Mesenchymal stem cell (in vitro differentiated cells and primary cell): ENCODE results near the gene KIRREL3.

Experiments used
- DNase-seq: peaks from one replicate; pipeline ENCODE4 v3.0.0-alpha.2; 2013
- H2AFZ ChIP-seq: one replicate; pipeline ENCODE4 v1.6.1; 2013; ENCODE audit warnings: low read depth, mild to moderate bottlenecking, control low read depth, inconsistent platforms, low read length, moderate library complexity
- H2AK5ac ChIP-seq: 2 replicates; pipeline ENCODE4 v1.6.1; 2013; ENCODE audit warnings: low read length, moderate library complexity, mild to moderate bottlenecking, inconsistent platforms; ENCODE audit not compliant: severe bottlenecking
- H2BK120ac ChIP-seq: one replicate; pipeline ENCODE4 v1.6.1; 2013; ENCODE audit warnings: low read depth, mild to moderate bottlenecking, inconsistent platforms, low read length, moderate library complexity
- H2BK12ac ChIP-seq, 2 experiments: one replicate each; pipeline ENCODE4 v1.6.1; 2013; ENCODE audit warnings: inconsistent platforms in 2 of 2, low read length in 2 of 2, mild to moderate bottlenecking in 2 of 2, moderate library complexity in 2 of 2, control low read depth in 1 of 2
- H2BK15ac ChIP-seq: one replicate; pipeline ENCODE4 v1.6.1; 2013; ENCODE audit warnings: mild to moderate bottlenecking, low read depth, inconsistent platforms; ENCODE audit not compliant: poor library complexity, severe bottlenecking
- H2BK5ac ChIP-seq: 2 replicates; pipeline ENCODE4 v1.6.1; 2013; ENCODE audit warnings: low read depth, mild to moderate bottlenecking, low read length, control low read depth, inconsistent platforms; ENCODE audit not compliant: poor library complexity, severe bottlenecking
- H3K14ac ChIP-seq, 2 experiments: one replicate each; pipeline ENCODE4 v1.6.1; 2013; ENCODE audit warnings: inconsistent platforms in 2 of 2, low read length in 2 of 2, control low read depth in 1 of 2, mild to moderate bottlenecking in 1 of 2, moderate library complexity in 1 of 2
- H3K18ac ChIP-seq, 2 experiments: one replicate each; pipeline ENCODE4 v1.6.1; 2013; ENCODE audit warnings: inconsistent platforms in 2 of 2, low read length in 2 of 2, control low read depth in 1 of 2, low read depth in 1 of 2, mild to moderate bottlenecking in 1 of 2
- H3K23ac ChIP-seq, 2 experiments: one replicate each; pipeline ENCODE4 v1.6.1; 2013; ENCODE audit warnings: inconsistent platforms in 2 of 2, low read length in 2 of 2, mild to moderate bottlenecking in 2 of 2, moderate library complexity in 2 of 2, control low read depth in 1 of 2
- H3K27ac ChIP-seq: 2 replicates; pipeline ENCODE4 v1.5.1; 2013; ENCODE audit warnings: mild to moderate bottlenecking, moderate library complexity, low read length, control low read depth, inconsistent platforms; ENCODE audit not compliant: poor library complexity, severe bottlenecking
- H3K27me3 ChIP-seq, 2 experiments: 2 replicates each; pipeline versions ENCODE4 v1.6.1 to v1.7.0; 2013; ENCODE audit warnings: low read length in 2 of 2, mild to moderate bottlenecking in 2 of 2, moderate library complexity in 2 of 2, control low read depth in 1 of 2, inconsistent platforms in 1 of 2; ENCODE audit not compliant: control insufficient read depth in 1 of 2, insufficient read depth in 1 of 2
- H3K36me3 ChIP-seq, 2 experiments: 2 replicates each; pipeline versions ENCODE4 v1.6.1 to v1.7.0; 2013; ENCODE audit warnings: low read length in 2 of 2, control low read depth in 1 of 2, inconsistent platforms in 1 of 2, low read depth in 1 of 2, mild to moderate bottlenecking in 1 of 2; ENCODE audit not compliant: insufficient read depth in 2 of 2, control insufficient read depth in 1 of 2
- H3K4ac ChIP-seq, 2 experiments: one replicate each; pipeline ENCODE4 v1.6.1; 2013; ENCODE audit warnings: inconsistent platforms in 2 of 2, low read length in 2 of 2, mild to moderate bottlenecking in 2 of 2, moderate library complexity in 2 of 2, control low read depth in 1 of 2, low read depth in 1 of 2
- H3K4me1 ChIP-seq: 2 replicates; pipeline ENCODE4 v1.6.1; 2013; ENCODE audit warnings: low read depth, low read length, control low read depth; ENCODE audit not compliant: control insufficient read depth, insufficient read depth
- H3K4me2 ChIP-seq: 2 replicates; pipeline ENCODE4 v1.6.1; 2013; ENCODE audit warnings: low read length, mild to moderate bottlenecking, inconsistent platforms; ENCODE audit not compliant: poor library complexity, severe bottlenecking
- H3K4me3 ChIP-seq, 2 experiments: 2 replicates each; pipeline versions ENCODE4 v1.5.1 to v1.7.0; 2013; ENCODE audit warnings: low read length in 2 of 2, mild to moderate bottlenecking in 2 of 2, control low read depth in 1 of 2, low read depth in 1 of 2; ENCODE audit not compliant: insufficient read depth in 1 of 2
- H3K79me1 ChIP-seq: replicated peaks from 2 replicates; pipeline ENCODE4 v1.6.1; 2013; ENCODE audit warnings: mild to moderate bottlenecking, control low read depth, low read length, inconsistent platforms; ENCODE audit not compliant: poor library complexity, severe bottlenecking
- H3K9ac ChIP-seq: 2 replicates; pipeline ENCODE4 v1.7.0; 2013; ENCODE audit warnings: mild to moderate bottlenecking, low read length, moderate library complexity
- H3K9me3 ChIP-seq: 2 replicates; pipeline ENCODE4 v1.7.0; 2013; ENCODE audit warnings: mild to moderate bottlenecking, low read length; ENCODE audit not compliant: control insufficient read depth
- H4K8ac ChIP-seq: one replicate; pipeline ENCODE4 v1.6.1; 2013; ENCODE audit warnings: inconsistent platforms, mild to moderate bottlenecking, low read length, moderate library complexity
- H4K91ac ChIP-seq: one replicate; pipeline ENCODE4 v1.6.1; 2013; ENCODE audit warnings: mild to moderate bottlenecking, low read length, inconsistent platforms
- WGBS: methylation state at CpG from one replicate; pipeline ENCODE4 v1.1.7; 2013; ENCODE audit warnings: mixed read lengths; 5-methylcytosine and 5-hydroxymethylcytosine counted together

The KIRREL3 gene

DNA sequence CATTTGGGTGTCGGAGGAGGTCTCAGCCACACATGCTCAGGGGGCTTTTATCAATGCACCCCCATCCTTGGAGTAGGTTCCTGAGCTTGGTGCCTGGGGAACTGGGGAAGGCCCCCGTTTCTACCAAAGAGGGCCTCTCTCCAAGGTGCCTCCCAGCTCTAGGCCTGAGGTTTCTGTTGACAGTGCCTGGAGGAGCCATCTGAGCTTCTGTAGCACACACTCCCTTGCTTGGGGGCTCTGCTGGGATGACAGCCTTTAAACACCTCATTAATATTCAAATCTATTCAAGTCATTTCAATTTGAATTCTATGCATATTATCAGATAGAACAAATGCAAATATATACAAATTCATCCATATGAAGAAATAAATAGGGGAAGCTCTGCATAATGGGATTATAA is 18.9 kb downstream of the KIRREL3 start:
- WGBS: 50% methylated on average over 2 of the region's 2 CpGs
- no peak overlapping the region for H2BK15ac ChIP-seq
- H2BK120ac ChIP-seq: no peak overlapping the region
- H3K18ac ChIP-seq: no peak overlapping the region
- H3K27ac ChIP-seq: no peak overlapping the region
- no peak overlapping the region for H3K23ac ChIP-seq
- H4K8ac ChIP-seq: no peak overlapping the region
- H2BK12ac ChIP-seq: no peak overlapping the region
- H3K4me3 ChIP-seq: no peak overlapping the region
- no peaks in the 10 kb centered on the region for H3K9me3 ChIP-seq
- no peak overlapping the region for H3K9ac ChIP-seq
- no peak overlapping the region for H3K14ac ChIP-seq
- no peak overlapping the region for H3K4me2 ChIP-seq
- no peak for DNase-seq
- no peak overlapping the region for H2AK5ac ChIP-seq
- H3K79me1 ChIP-seq: peaks cover 56% of the 10 kb centered on the region
- no peak overlapping the region for H2BK5ac ChIP-seq
- peaks cover 0 to 5% of the 10 kb centered on the region in 2 experiments for H3K27me3 ChIP-seq
- H3K4me1 ChIP-seq: peaks cover 4% of the 10 kb centered on the region
- H3K4ac ChIP-seq: no peak overlapping the region
- peaks cover 0 to 3% of the 10 kb centered on the region in 2 experiments for H3K36me3 ChIP-seq
- no peak overlapping the region for H4K91ac ChIP-seq
- H2AFZ ChIP-seq: no peak overlapping the region

DNA sequence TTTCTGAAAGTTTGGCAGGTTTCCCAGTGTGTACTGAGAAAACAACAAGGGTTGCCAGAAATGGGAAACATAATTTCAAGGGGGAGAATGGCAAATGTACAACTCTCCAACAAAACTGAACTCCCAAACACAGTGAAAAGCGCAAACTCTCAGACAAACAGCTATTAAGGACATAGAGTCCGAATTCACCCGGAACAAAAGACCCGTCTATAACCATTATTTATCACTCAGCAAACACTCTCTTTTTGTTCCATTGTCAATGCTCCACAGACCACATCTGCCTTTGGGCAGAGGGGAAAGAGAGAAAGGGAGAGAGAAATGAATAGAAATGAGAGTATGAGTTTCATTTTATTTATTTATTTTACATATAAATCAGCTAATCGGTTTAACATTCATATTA is 21.7 kb downstream of the KIRREL3 start:
- Histone ChIP-seq H3K4me3 (no peak overlapping the region), H4K91ac (no peak overlapping the region), H3K9ac (no peak overlapping the region), H3K36me3 (no peaks in the 10 kb centered on the region), H3K4ac (no peak overlapping the region), H2BK5ac (no peak overlapping the region), H2AFZ (no peak overlapping the region), H2BK120ac (no peak overlapping the region), H2BK12ac (no peak overlapping the region), H4K8ac (no peak overlapping the region), H3K4me1 (peaks cover 4% of the 10 kb centered on the region), H2AK5ac (no peak overlapping the region), H3K27ac (no peak overlapping the region), H3K9me3 (no peaks in the 10 kb centered on the region), H3K18ac (no peak overlapping the region), H3K23ac (no peak overlapping the region), H2BK15ac (no peak overlapping the region), H3K27me3 (peaks cover 0 to 5% of the 10 kb centered on the region in 2 experiments), H3K14ac (no peak overlapping the region), H3K4me2 (no peak overlapping the region), H3K79me1 (peaks cover 37% of the 10 kb centered on the region)
- no peak for DNase-seq
- WGBS: 84% methylated on average over 2 of the region's 5 CpGs

DNA sequence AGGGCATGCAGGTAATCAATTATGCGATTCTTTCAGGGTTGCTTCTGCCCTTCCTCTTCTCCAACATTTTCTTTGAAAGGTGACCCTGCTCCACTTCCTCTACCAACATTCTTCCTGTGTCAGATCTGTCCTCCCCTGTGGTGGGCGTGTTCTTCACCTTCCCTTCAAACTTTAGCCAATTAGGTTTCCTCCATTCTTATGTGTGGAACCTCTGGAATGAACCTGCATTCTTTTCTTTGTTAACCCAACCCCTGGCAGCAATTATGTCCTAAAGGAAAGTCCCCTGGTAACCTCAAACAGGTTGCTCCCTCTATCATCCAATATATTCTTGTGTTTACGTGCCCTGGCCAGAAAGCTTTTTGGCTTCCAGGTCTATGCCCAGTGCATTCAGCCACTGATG is 22.4 kb downstream of the KIRREL3 start:
- Histone ChIP-seq H2BK12ac (no peak overlapping the region), H2AK5ac (no peak overlapping the region), H4K91ac (no peak overlapping the region), H3K27ac (no peak overlapping the region), H4K8ac (no peak overlapping the region), H3K18ac (no peak overlapping the region), H2BK15ac (no peak overlapping the region), H3K4me3 (no peak overlapping the region), H2BK5ac (no peak overlapping the region), H3K79me1 (peaks cover 34% of the 10 kb centered on the region), H2BK120ac (no peak overlapping the region), H3K4me2 (no peak overlapping the region), H3K4ac (no peak overlapping the region), H3K9ac (no peak overlapping the region), H2AFZ (no peak overlapping the region), H3K27me3 (peaks cover 0 to 5% of the 10 kb centered on the region in 2 experiments), H3K4me1 (peaks cover 4% of the 10 kb centered on the region), H3K36me3 (no peaks in the 10 kb centered on the region), H3K23ac (no peak overlapping the region), H3K9me3 (no peaks in the 10 kb centered on the region), H3K14ac (no peak overlapping the region)
- WGBS: 62% methylated on average over 3 of the region's 3 CpGs
- no peak for DNase-seq

DNA sequence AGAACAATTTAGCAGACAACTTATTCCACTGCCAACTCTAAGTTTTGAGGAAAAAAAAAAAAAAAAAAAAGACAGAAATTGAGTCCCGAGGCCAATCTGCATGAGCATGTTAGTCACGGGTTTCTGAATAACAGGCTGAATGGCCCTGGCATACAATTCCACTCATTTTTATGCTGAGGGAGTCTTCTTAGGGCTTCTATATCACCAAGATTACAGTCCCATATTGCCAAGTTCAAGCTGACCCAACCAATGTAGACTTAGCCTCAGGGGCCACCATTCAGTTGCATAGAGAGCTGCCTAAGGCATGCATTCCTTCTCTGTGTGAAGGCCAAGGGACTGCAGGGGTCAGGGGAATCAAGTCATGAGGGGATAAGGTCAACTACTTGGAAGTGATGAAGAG is 27.5 kb downstream of the KIRREL3 start:
- 60% methylated on average over 1 of the region's 2 CpGs for WGBS
- H3K79me1 ChIP-seq: peaks cover 23% of the 10 kb centered on the region

More for the DNA sequence above, 27.5 kb downstream of the KIRREL3 start:
- H3K36me3 ChIP-seq: peaks cover 0 to 5% of the 10 kb centered on the region in 2 experiments
- peaks cover 4% of the 10 kb centered on the region for H3K4me1 ChIP-seq
- H3K27me3 ChIP-seq: peaks cover 0 to 9% of the 10 kb centered on the region in 2 experiments
- H4K8ac ChIP-seq: no peak overlapping the region
- H3K4me2 ChIP-seq: no peak overlapping the region
- no peak overlapping the region for H3K4me3 ChIP-seq
- H2BK120ac ChIP-seq: no peak overlapping the region
- no peak overlapping the region for H3K18ac ChIP-seq
- H3K14ac ChIP-seq: no peak overlapping the region
- no peak overlapping the region for H3K4ac ChIP-seq
- H2BK12ac ChIP-seq: no peak overlapping the region
- H3K9ac ChIP-seq: no peak overlapping the region
- H3K27ac ChIP-seq: no peak overlapping the region
- H2AK5ac ChIP-seq: no peak overlapping the region
- H2AFZ ChIP-seq: no peak overlapping the region
- no peak overlapping the region for H4K91ac ChIP-seq
- H3K9me3 ChIP-seq: peaks cover 9% of the 10 kb centered on the region
- no peak overlapping the region for H2BK15ac ChIP-seq
- DNase-seq: no peak
- H2BK5ac ChIP-seq: no peak overlapping the region
- no peak overlapping the region for H3K23ac ChIP-seq
